Mammary epithelial cell (primary cell): ENCODE results near the gene WDR88.

ENCODE experiments used
- CTCF ChIP-seq, 2 donors: IDR thresholded peaks in 1 of 2; conservative IDR thresholded peaks in 1 of 2; 2 replicates each; pipeline ENCODE4 v1.5.1; 2011 to 2012; ENCODE audit warnings: inconsistent platforms in 2 of 2, low read length in 2 of 2, mild to moderate bottlenecking in 2 of 2, control low read depth in 1 of 2, low read depth in 1 of 2; ENCODE audit not compliant: insufficient read depth in 1 of 2; ENCODE audit errors: extremely low read depth in 1 of 2
- EZH2 ChIP-seq: IDR thresholded peaks from 2 replicates; pipeline ENCODE4 v1.6.1; 2012; ENCODE audit warnings: low read length, inconsistent platforms, borderline replicate concordance

DNA sequence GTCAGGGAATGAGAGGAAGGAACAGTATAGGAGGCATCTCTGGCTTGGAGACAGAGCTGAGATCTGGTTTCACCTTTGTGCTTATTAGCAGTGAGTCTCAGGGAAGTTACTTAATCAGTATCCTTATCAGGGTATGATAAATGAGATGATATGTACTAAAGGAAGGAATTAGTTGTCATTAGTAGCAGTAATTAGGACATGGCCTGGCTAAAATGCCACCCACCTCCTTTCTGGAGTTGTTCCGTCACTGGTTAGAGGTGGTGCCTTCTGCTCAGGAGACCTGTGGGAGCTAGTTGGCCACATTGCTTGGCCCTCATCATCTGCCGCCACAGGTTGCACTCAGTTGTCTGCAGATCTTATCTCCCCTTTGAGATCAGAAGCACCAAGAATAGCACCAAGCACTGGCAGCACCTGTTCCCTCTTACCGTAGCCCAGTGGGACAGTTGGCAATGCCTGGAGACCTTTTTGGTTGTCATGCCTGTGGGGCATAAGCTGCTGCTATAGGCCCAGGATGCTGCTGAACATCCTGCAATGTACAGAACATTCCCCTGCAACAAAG is 46.3 kb upstream of the WDR88 start:
- no peak for TF ChIP-seq CTCF (conservative IDR thresholded peaks at IDR 0.05 in 1 of 2, IDR thresholded peaks at IDR 0.05 in 1 of 2; ENCODE audit: extremely low read depth in 1 of 2, insufficient read depth in 1 of 2, low read depth in 1 of 2, low read length in 2 of 2)
- no peak for TF ChIP-seq EZH2
